GM21526 (cell line): ENCODE measurements around the gene CBLIF.
"Not testable (repeated sequence)": the region's sequence is repeated elsewhere in the genome, so short reads cannot be mapped to it uniquely, and the experiment has no call there.

ENCODE experiments used
- ATAC-seq: cut with Tn5 transposase; IDR thresholded peaks from one replicate; pipeline ENCODE4 v1.9.1; 2021; ENCODE audit warnings: moderate library complexity; ENCODE audit not compliant: unreplicated experiment, low FRiP score

CBLIF gene

DNA sequence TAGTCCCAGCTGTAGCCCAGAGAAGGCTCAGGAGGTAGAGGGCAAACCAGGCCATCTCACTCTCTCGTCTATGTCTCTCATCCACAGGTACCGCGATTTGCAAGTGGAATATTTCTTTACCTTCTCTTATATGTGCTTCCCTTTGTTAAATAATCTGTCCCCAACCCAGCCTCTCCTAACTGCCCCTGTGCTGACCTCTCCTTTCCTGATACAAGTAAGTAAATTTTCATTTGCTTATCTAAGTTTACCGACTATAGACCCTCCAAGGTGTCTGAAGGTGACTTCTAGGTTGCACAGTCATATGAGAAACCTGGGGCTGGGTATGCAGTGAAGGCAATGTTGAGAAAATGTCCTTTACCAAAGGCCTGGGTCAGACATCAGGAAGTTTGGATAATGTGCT lies at the start of gene CBLIF:
TSS of gene CBLIF (minus strand) at position 101 of the 400 bp plus-strand sequence. CDS start at position 55, 46 bp downstream.
- no peak for ATAC-seq

DNA sequence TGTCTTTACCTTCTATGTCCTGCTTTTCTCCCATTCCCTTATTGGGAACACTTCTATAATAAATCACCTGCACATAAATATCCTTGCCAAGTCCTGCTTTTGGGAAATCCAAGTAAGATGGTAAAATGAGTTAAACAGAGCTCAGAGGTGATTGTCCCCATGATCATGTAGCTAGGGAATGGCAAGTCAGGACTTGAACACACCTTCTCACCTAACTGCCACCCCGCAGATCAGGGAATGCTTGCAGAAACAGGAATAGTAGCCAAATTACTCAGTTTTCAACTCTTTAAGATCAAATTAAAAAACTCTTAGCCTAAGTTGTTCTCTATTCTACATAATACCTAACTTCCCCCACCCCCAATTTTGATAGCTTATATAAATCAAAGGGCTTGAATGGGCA lies 49.3 kb upstream of the CBLIF start:
- no peak for ATAC-seq

DNA sequence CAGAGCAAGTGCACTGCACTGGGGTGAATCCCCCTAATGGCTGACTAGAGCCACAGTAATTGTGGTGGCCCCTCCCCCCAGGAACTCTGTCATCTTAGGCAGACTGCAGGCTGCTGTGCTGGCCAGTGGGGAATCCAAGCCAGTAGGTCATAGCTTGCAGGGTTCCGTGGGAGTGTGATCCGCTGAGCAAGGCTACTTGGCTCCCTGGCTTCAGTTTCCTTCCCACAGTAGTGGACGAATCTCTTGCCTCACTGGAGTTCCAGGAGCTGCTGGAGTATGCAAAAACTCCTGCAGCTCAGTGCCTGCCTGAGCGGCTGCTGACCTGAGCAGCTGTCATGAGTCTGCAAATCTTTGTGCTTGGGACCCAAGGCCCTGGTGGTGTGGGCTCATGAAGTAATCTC lies 46.5 kb upstream of the CBLIF start:
- no peak for ATAC-seq

DNA sequence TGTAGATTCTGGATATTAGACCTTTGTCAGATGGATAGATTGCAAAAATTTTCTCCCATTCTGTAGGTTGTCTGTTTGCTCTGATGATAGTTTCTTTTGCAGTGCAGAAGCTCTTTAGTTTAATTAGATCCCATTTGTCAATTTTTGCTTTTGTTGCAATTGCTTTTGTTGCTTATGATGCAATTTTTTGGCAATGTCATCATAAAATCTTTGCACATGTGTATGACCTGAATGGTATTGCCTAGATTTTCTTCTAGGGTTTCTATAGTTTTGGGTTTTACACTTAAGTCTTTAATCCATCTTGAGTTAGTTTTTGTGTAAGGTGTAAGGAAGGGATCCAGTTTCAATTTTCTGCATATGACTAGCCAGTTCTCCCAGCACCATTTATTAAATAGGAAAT lies 41.9 kb upstream of the CBLIF start:
- not testable (repeated sequence) for ATAC-seq

DNA sequence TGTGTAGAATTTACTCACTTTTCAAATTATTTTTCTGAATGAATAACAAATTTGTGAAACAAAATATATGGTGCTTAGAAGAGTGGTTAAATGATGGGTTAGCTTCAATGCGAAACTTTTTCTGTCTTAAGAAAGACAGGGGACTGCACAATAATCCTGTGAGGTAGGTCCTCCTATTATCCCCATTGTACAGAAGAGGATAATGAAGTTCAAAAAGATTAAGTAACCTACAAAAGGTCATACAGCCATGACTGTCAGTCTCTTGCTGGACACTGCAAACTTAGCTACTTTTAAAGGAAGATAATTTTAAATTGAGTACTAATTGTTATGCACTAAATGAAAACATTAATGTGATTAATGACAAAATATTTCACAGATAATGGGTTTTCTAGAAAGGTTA lies 38.3 kb upstream of the CBLIF start:
- no peak for ATAC-seq

DNA sequence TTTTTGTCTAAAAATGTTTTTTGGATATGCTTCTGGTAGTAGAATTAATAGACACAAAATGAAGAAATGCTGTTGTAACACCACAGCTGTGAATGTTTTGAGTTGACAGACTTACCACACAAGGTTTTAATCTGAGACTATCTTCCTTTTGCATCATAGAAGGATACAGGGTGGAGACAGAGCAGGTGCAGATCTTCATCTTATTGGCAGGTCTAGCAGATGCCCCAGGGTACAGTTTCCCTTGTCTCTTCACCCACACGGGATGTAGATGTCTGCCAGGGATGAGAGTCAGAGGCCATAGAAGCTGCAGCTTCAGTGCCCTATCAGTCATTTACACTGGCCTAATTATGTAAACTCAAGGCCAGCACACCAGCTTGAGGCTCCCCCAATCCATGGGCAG lies 34.3 kb upstream of the CBLIF start:
- ATAC-seq, result no peak

DNA sequence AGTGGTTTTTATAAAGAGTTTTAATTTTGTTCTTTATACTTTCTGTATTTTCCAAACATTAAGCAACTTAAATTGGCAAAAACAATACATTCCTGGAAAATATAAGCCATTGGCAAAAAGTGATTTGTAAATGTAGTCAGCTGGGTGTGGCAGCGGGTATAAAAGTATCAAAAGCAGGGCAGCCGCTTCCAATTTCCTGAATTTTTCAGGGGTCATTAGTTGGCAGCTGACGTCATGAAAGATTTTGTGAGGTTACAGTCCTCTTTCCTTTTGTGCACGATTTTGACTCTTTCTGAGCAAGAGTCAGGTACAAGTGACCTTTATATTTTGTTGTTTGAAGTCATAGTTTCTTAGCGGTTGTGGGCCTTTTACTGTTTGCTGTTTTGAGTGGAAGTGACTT lies 33.3 kb upstream of the CBLIF start, which contains the start of gene OOSP3:
TSS of gene OOSP3 (plus strand) at position 208 of the 400 bp plus-strand sequence. CDS start at position 235, 27 bp downstream.
- ATAC-seq, result no peak

GRCh38 chr11:59877784-59878183 lies 32.5 kb upstream of the CBLIF start:
- ATAC-seq, result no peak

DNA sequence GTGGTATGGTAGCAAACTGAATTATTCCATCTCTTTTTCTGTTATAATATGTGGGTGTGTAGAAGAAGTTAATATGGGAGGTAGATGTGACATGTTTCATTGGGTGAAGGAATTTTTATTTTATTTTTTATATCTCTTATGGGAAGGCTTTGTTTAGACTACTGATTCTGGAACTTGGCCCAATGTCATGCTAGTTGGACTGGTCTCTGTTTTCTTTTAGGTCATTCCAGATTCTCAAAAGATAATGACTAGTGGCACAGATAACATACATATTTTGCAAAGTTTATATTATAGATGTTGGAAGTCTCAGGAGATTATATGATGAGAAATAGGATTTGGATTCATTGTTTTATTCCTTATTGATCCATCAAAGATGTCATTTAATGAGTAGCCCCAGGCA lies 32.0 kb upstream of the CBLIF start:
- ATAC-seq, result no peak

- no peak for ATAC-seq
Observed at GRCh38 chr11:59875856-59876519, 30.7 kb upstream of the CBLIF start.

- ATAC-seq, result no peak
Observed at GRCh38 chr11:59872076-59872475, 26.8 kb upstream of the CBLIF start.

GRCh38 chr11:59867946-59868345 lies 22.6 kb upstream of the CBLIF start:
- ATAC-seq, result no peak

DNA sequence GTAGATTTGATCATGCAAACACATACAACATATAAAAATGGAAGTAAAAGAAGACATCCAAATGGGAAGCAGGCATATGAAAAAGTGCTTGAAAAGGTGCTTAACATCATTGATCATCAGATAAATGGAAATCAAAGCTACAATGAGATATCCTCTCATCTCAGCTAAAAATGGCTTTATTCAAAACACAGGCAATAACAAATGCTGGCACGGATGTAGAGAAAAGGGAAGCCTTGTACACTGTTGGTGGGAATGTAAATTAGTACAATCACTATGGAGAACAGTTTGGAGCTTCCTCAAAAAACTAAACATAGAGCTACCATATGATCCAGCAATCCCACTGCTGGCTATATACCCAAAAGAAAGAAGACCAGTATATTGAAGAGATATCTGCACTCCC lies 21.5 kb upstream of the CBLIF start:
- no peak for ATAC-seq

GRCh38 chr11:59866397-59866796 lies 21.1 kb upstream of the CBLIF start, which contains the start of gene TCN1:
Gene TCN1, minus strand, starts transcription at chr11:59866487. Its CDS starts 17 bp downstream, at chr11:59866470.
- ATAC-seq, result no peak

DNA sequence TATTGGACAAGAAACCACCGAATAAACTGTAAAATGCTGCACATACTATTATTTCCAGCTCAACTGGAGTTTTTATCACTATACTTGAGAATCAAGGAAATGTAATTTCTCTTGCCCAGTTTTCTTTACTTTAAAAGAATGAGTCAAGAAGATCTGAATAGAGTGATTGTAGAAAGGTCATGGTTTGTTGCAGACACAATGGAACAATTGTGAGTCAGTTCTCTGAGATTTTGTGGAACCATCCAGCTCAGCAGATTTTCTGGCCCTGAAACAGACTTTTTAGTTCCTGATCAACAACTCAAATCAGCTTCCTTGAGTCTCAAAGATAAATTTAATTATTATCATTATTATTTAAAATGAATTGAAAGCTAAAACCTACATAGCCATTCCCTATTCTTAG lies 19.7 kb upstream of the CBLIF start:
- no peak for ATAC-seq

GRCh38 chr11:59862252-59862651 lies 17.0 kb upstream of the CBLIF start:
- ATAC-seq, result no peak

DNA sequence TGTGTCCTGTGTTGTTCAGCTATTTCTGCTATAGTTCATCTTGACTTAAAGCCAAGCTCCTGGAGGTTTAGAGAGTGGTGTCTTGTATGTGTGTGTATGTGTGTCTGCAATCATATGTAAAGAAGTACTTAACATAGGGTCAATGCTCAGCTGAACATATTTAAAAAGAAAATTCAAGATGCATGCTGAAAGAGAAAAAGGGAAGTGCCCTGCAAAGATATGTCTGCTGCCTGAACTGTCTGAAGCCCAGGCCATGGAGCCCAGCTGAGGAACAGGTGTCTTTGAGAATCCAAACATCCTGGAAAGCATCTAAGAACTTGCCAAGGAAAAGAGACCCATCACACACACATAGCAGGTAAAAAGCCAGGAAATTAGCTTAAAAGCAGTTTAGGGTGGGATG lies 14.4 kb upstream of the CBLIF start:
- no peak for ATAC-seq

- ATAC-seq, result no peak
Observed at GRCh38 chr11:59857439-59858434, 12.4 kb upstream of the CBLIF start.

DNA sequence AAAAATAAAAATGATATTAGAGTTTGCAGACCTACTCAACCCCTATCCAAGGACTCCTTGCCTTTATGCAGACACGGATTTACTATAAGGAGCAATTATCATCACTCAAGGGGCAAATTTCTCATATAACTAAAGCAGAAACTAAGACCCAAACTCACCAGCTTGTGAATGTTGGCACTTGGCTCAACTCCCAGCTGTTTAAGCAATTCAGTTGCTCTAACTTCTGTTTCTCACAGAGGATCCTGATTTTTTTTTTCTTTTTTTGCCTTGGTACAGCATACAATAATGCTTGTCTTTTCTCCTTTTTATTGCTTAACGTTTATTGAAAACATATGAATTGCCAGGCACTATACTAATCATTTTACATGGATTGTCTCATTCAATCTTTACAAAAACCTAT lies 9.6 kb upstream of the CBLIF start:
- ATAC-seq, result no peak

DNA sequence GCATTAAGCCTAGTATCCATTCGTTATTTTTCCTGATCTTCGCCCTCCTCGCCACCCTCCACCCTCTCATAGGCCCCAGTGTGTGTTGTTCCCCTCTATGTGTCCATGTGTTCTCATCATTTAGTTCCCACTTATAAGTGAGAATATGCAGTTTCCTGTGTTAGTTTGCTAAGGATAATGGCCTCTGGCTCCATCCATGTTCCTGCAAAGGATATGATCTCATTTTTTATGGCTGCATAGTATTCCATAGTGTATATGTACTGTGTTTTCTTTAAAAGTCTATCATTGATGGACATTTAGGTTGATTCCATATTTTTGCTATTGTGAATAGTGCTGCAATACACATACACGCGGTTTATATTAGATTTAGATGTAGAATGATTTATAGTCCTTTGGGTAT lies 6.1 kb upstream of the CBLIF start:
- ATAC-seq, result not testable (repeated sequence)

GRCh38 chr11:59849551-59849950 lies 4.3 kb upstream of the CBLIF start:
- not testable (repeated sequence) for ATAC-seq
